NCI-H774 (cell line): Measurements from ENCODE around the gene FYN.
"Not testable (repeated sequence)": the region's sequence is repeated elsewhere in the genome, so short reads cannot be mapped to it uniquely, and the experiment has no call there.

Experiments used
- DNase-seq: peaks from one replicate; lab custom pipeline; 2025; lab: John Stamatoyannopoulos, UW

The FYN gene

GRCh38 chr6:111873178-111874024, at the start of gene FYN:
FYN (minus strand) TSS chr6:111873452; CDS start chr6:111720051, 153,401 bp downstream.
- DNase-seq: peak; percentile 100

- DNase-seq: peak; percentile 69
These were observed 49.4 kb upstream of the FYN start for GRCh38 chr6:111922454-111923297.

- DNase-seq: no peak
These were observed 47.9 kb upstream of the FYN start for GRCh38 chr6:111921103-111921502.

GRCh38 chr6:111920578-111920977, 47.3 kb upstream of the FYN start:
- DNase-seq: no peak

- DNase-seq: no peak
These were observed 45.6 kb upstream of the FYN start for GRCh38 chr6:111918825-111919224.

GRCh38 chr6:111916747-111917146, 43.5 kb upstream of the FYN start:
- no peak for DNase-seq

- DNase-seq: no peak
These were observed 41.4 kb upstream of the FYN start for GRCh38 chr6:111914617-111915016.

GRCh38 chr6:111912904-111913303, 39.7 kb upstream of the FYN start:
- DNase-seq: no peak

- no peak for DNase-seq
These were observed 38.2 kb upstream of the FYN start for GRCh38 chr6:111911428-111911827.

GRCh38 chr6:111909238-111909637, 36.0 kb upstream of the FYN start:
- DNase-seq: no peak

- not testable (repeated sequence) for DNase-seq
These were observed 35.1 kb upstream of the FYN start for GRCh38 chr6:111908365-111908764.

- DNase-seq: no peak
These were observed 27.5 kb upstream of the FYN start for GRCh38 chr6:111900735-111901134.

- DNase-seq: no peak
These were observed 26.3 kb upstream of the FYN start for GRCh38 chr6:111899531-111899930.

GRCh38 chr6:111898452-111898851, 25.2 kb upstream of the FYN start:
- no peak for DNase-seq

GRCh38 chr6:111894951-111895350, 21.7 kb upstream of the FYN start:
- no peak for DNase-seq

GRCh38 chr6:111894272-111894671, 21.0 kb upstream of the FYN start:
- DNase-seq: no peak

- DNase-seq: no peak
These were observed 19.2 kb upstream of the FYN start for GRCh38 chr6:111892431-111892830.

- no peak for DNase-seq
These were observed 17.7 kb upstream of the FYN start for GRCh38 chr6:111890988-111891387.

- DNase-seq: peak; percentile 48
These were observed 15.9 kb upstream of the FYN start for GRCh38 chr6:111888928-111889695.

GRCh38 chr6:111886793-111887192, 13.5 kb upstream of the FYN start:
- not testable (repeated sequence) for DNase-seq

- DNase-seq: no peak
These were observed 12.2 kb upstream of the FYN start for GRCh38 chr6:111885373-111886027.

GRCh38 chr6:111884068-111884467, 10.8 kb upstream of the FYN start:
- no peak for DNase-seq
